ENCODE data around the gene C4A.
"Not testable (repeated sequence)": the region's sequence is repeated elsewhere in the genome, so short reads cannot be mapped to it uniquely, and the experiment has no call there.

DNA sequence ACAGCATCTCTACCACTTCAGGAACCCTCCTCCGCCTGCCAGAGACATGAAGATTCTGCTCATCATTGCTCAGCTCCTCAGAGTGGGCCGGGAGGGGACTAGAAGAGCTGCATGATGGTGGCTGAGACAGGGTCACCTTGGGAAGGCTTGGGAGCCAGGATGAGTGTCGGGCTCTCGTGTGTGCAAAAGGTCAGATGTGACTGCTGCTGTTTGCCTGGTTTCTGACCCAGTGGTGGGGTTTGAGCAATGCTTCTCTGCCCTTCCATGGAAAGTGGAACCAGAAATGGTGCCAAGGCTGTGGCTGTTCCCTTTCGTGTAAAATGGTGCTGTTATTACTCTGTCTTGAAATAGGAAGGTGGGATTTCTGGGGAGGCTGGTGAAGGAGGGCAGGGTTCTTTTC is 31.9 kb downstream of the C4A start:
- TF ChIP-seq, protein P1, sequence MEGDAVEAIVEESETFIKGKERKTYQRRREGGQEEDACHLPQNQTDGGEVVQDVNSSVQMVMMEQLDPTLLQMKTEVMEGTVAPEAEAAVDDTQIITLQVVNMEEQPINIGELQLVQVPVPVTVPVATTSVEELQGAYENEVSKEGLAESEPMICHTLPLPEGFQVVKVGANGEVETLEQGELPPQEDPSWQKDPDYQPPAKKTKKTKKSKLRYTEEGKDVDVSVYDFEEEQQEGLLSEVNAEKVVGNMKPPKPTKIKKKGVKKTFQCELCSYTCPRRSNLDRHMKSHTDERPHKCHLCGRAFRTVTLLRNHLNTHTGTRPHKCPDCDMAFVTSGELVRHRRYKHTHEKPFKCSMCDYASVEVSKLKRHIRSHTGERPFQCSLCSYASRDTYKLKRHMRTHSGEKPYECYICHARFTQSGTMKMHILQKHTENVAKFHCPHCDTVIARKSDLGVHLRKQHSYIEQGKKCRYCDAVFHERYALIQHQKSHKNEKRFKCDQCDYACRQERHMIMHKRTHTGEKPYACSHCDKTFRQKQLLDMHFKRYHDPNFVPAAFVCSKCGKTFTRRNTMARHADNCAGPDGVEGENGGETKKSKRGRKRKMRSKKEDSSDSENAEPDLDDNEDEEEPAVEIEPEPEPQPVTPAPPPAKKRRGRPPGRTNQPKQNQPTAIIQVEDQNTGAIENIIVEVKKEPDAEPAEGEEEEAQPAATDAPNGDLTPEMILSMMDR (optimal IDR thresholded peaks at IDR 0.05 in 1 of 3, IDR thresholded peaks at IDR 0.05 in 1 of 3, conservative IDR thresholded peaks at IDR 0.05 in 1 of 3; ENCODE audit: extremely low read depth in 1 of 3, insufficient read depth in 2 of 3, low read length in 3 of 3): not testable (repeated sequence)
- TF ChIP-seq EZH2 (IDR thresholded peaks at IDR 0.05; ENCODE audit: low read length): not testable (repeated sequence)
